LNCaP clone FGC (cell line): ENCODE measurements around the gene CD82.
A peak's percentile ranks its signal among the peaks of the same experiment; 100 is the strongest.

ENCODE experiments used
- DNase-seq: peaks from one replicate; pipeline ENCODE4 v3.0.0-alpha.2; 2011; ENCODE audit warnings: low read depth
- H3K4me3 ChIP-seq: 2 replicates; pipeline ENCODE4 v1.5.1; 2011; ENCODE audit warnings: mild to moderate bottlenecking, low read depth, low read length, control low read depth
- TF ChIP-seq, protein P1 (sequence below): IDR thresholded peaks from 2 replicates; pipeline ENCODE4 v1.5.1; 2012; ENCODE audit warnings: mild to moderate bottlenecking; ENCODE audit not compliant: control insufficient read depth, insufficient read depth; ENCODE audit errors: extremely low read depth

CD82 gene

GRCh38 chr11:44563711-44564110 is 1.8 kb upstream of the CD82 start:
- TF ChIP-seq, protein P1, sequence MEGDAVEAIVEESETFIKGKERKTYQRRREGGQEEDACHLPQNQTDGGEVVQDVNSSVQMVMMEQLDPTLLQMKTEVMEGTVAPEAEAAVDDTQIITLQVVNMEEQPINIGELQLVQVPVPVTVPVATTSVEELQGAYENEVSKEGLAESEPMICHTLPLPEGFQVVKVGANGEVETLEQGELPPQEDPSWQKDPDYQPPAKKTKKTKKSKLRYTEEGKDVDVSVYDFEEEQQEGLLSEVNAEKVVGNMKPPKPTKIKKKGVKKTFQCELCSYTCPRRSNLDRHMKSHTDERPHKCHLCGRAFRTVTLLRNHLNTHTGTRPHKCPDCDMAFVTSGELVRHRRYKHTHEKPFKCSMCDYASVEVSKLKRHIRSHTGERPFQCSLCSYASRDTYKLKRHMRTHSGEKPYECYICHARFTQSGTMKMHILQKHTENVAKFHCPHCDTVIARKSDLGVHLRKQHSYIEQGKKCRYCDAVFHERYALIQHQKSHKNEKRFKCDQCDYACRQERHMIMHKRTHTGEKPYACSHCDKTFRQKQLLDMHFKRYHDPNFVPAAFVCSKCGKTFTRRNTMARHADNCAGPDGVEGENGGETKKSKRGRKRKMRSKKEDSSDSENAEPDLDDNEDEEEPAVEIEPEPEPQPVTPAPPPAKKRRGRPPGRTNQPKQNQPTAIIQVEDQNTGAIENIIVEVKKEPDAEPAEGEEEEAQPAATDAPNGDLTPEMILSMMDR, result no peak
- no peak for DNase-seq
- no peak overlapping the region for H3K4me3 ChIP-seq

DNA sequence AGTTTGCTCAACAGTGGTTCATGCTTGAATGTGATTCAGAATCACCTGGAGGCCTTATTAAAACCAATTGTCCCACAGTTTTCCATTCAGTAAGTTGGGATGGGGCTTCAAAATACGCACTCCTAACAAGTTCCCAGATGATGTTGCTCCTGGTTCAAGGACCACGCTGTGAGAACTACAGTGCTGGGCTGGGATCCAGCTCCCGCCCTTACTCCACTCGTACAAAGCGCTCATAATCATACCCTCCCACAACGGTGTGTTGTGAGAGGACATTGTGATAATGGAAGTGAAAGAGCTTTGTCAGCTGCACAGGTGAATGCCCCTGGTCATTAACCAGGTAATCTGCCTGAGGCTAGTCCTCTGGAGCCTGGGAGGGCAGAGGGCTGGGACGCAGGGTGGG is 1.3 kb upstream of the CD82 start:
- H3K4me3 ChIP-seq, result no peak overlapping the region
- no peak for DNase-seq
- TF ChIP-seq, protein P1, result no peak

DNA sequence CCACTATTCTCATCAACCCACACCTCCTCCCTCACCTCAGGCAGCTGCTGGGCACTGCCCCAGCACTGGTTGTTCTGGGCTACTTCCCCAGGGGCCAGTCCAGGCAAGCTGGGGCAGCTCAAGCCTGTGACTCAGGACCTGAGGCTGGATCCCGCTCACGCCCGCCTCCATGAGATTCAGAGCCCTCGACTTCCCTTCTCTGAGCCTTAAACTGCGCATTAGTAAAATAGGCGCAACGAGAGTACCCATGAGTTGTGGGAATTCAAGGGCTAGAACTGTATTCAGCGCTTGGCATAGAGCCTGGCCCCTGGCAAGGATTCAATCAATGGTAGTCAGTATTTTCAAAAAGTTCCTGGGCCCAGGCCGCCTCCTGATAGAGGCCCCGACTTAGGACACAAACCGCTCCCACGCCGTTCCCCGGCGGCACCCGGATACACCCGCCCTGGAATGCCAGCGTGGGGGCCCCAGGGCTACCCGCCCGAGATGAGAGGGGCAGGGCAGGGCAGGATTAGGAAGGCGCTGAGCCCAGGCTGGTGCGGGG is 723 bp upstream of the CD82 start:
- TF ChIP-seq, protein P1, result no peak
- no peak for DNase-seq
- H3K4me3 ChIP-seq, result peak overlapping the region; percentile 53

- TF ChIP-seq, protein P1, result no peak
- no peak for DNase-seq
- H3K4me3 ChIP-seq, result peak overlapping the region; percentile 60
Measured at GRCh38 chr11:44565953-44566949, 788 bp downstream of the CD82 start.

GRCh38 chr11:44566952-44567875 is 1.8 kb downstream of the CD82 start:
- TF ChIP-seq, protein P1, result no peak
- DNase-seq, result no peak
- no peak overlapping the region for H3K4me3 ChIP-seq

DNA sequence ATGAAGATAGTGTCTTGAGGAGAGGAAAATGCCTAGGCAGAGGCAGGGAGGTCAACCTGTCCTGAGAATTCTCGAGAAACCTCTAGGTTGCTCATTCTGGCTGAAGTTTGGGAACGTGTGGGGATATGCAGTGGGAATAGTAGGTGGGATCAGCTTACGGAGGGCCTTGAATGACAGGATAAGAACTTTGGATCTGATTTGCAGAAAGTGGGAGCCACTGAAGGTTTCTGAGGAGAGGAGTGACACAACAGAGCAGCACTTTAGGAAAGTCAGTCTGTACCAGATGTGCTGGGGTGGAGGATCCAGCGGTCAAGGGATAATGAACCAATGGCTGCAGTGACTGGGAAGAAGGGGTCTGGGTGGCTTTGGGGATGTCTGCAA is 2.4 kb downstream of the CD82 start:
- DNase-seq, result no peak
- TF ChIP-seq, protein P1, result no peak
- no peak overlapping the region for H3K4me3 ChIP-seq
